Measurements from ENCODE around the gene NBPF1.
A peak's percentile ranks its signal among the peaks of the same experiment; 100 is the strongest.
"Not testable (repeated sequence)": the region's sequence is repeated elsewhere in the genome, so short reads cannot be mapped to it uniquely, and the experiment has no call there.

The NBPF1 gene

DNA sequence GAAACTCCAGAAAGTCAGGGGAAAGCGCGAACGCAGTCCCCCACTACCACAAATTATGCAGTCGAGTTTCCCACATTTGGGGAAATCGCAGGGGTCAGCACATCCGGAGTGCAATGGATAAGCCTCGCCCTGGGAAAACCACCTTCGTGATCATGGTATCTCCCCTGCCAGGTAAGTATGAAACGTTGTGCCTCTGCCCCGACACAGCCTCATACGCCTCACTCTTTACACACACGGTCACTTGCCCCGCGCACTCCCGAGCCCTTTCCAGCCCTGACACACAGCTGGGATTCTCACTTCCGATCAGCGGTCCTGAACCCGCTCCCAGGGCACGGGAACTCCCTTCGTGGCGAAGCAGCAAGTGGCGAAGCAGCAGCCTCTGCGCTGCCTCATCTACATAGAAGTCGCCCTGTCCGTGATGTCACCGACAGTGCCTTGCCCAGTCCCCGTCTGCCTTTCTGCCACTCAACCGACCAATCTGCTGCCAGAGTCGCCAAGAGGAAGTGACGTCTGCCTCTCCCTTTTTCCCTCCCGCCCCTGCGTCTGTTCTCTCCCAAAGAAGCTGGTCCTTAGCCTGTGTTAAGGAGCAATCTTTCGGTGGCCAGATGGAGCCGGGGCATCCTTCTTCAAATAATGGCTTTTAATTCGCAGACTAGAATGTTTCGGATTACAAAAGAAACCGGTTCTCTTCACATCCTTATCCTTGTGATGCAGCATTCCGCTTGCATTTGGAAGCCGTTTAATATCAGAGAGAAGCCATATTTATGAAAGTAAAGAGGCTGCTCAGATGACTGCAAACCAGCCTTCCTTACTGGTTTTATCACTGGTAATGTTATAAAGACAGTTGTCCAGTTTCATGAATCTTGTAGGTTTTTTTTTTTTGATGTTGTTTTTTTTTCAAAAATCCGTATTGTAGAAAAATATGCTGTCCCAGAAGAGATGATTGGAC lies 99.0 kb downstream of the NBPF1 start, which contains the start of gene RNU1-1:
Gene RNU1-1, minus strand, starts transcription at position 179 of the 949 bp plus-strand sequence.
- no CpG with 5 or more reads among the region's 40 CpGs for WGBS, 2 donors (ENCODE audit: extremely low coverage in 2 of 2, insufficient read length in 2 of 2, insufficient replicate concordance in 1 of 2)
- H3K4me3 ChIP-seq (ENCODE audit: low read length in 2 of 2), result peak within 1 kb of the TSS in 1 of 2 donors; percentile 52
- H3K27me3 ChIP-seq (ENCODE audit: control insufficient read depth in 3 of 3, insufficient read depth in 3 of 3, low read depth in 1 of 3, low read length in 3 of 3); H2BK15ac ChIP-seq (ENCODE audit: low read length); H3K18ac ChIP-seq (ENCODE audit: low read length); H3K14ac ChIP-seq (ENCODE audit: low read length); H3K36me3 ChIP-seq (replicated peaks in 1 of 2; ENCODE audit: control insufficient read depth in 2 of 2, insufficient read depth in 2 of 2, low read length in 2 of 2); H2BK12ac ChIP-seq (ENCODE audit: low read length); H4K8ac ChIP-seq (ENCODE audit: low read depth, low read length); H2AK5ac ChIP-seq (ENCODE audit: low read depth, low read length); H2BK120ac ChIP-seq (ENCODE audit: low read depth, low read length); H3K23ac ChIP-seq (ENCODE audit: low read depth, low read length, poor library complexity); H3K4me1 ChIP-seq (ENCODE audit: control insufficient read depth in 2 of 2, insufficient read depth in 1 of 2, low read depth in 1 of 2, low read length in 2 of 2); H3K9me3 ChIP-seq (replicated peaks in 1 of 2; ENCODE audit: control insufficient read depth in 2 of 2, insufficient read depth in 1 of 2, low read depth in 1 of 2, low read length in 2 of 2); H3K4ac ChIP-seq (ENCODE audit: low read length); H4K91ac ChIP-seq (ENCODE audit: low read depth, low read length, poor library complexity); H3K9ac ChIP-seq (ENCODE audit: low read depth, low read length, poor library complexity); H3K79me1 ChIP-seq (ENCODE audit: low read depth, low read length): not testable (repeated sequence)
- H3K4me2 ChIP-seq (ENCODE audit: insufficient read depth, low read length, poor library complexity, severe bottlenecking), result peak within 1 kb of the TSS; percentile 23
- DNase-seq (ENCODE audit: low spot score), result peak; percentile 59
- peak within 1 kb of the TSS; percentile 79 for H3K27ac ChIP-seq (replicated peaks; ENCODE audit: low read length)
- H2BK5ac ChIP-seq (ENCODE audit: low read length), result peak within 1 kb of the TSS; percentile 99
- peak within 1 kb of the TSS; percentile 72 for H2AFZ ChIP-seq (ENCODE audit: low read length)

DNA sequence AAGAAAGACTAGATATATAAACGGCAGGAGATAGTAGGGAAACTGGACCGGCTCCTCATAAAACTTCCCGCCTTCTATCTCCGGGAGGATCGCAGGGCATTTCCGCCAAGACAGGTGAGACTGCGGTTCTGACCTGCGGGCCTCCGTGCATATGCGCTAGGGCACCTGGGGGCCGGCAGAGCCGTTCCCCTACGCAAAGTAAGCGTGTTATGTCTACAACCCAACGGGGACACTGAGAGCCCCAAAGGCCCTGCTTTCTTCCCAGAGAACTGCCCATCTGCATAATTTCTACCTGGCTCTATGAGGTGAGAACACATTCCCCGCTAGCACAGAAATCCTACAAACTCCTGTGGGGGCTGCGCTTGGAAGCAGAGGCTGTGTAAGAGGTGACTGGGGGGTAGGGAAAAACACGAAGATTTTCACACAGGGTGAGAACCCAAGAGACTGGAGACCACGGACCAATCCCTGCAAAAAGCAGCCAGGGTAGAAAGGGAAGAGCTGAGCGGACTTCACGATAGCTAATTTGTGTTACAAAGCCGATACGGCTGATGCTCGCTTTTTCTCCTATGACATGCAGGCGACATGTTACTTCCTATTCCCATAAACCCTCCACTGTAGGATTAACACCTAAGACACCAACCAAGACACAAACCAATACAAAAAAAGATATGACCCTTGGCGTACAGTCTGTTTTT lies 99.8 kb downstream of the NBPF1 start:
- H3K9me3 ChIP-seq (replicated peaks in 1 of 2; ENCODE audit: control insufficient read depth in 2 of 2, insufficient read depth in 1 of 2, low read depth in 1 of 2, low read length in 2 of 2); H3K27ac ChIP-seq (replicated peaks; ENCODE audit: low read length); H4K91ac ChIP-seq (ENCODE audit: low read depth, low read length, poor library complexity); H2BK15ac ChIP-seq (ENCODE audit: low read length); H3K4me3 ChIP-seq (ENCODE audit: low read length in 2 of 2); H2AK5ac ChIP-seq (ENCODE audit: low read depth, low read length); H3K79me1 ChIP-seq (ENCODE audit: low read depth, low read length); H2BK12ac ChIP-seq (ENCODE audit: low read length); H3K14ac ChIP-seq (ENCODE audit: low read length); H3K4ac ChIP-seq (ENCODE audit: low read length); H3K36me3 ChIP-seq (replicated peaks in 1 of 2; ENCODE audit: control insufficient read depth in 2 of 2, insufficient read depth in 2 of 2, low read length in 2 of 2); H3K23ac ChIP-seq (ENCODE audit: low read depth, low read length, poor library complexity); H3K4me1 ChIP-seq (ENCODE audit: control insufficient read depth in 2 of 2, insufficient read depth in 1 of 2, low read depth in 1 of 2, low read length in 2 of 2); H3K4me2 ChIP-seq (ENCODE audit: insufficient read depth, low read length, poor library complexity, severe bottlenecking); H4K8ac ChIP-seq (ENCODE audit: low read depth, low read length); H3K27me3 ChIP-seq (ENCODE audit: control insufficient read depth in 3 of 3, insufficient read depth in 3 of 3, low read depth in 1 of 3, low read length in 3 of 3); H2BK120ac ChIP-seq (ENCODE audit: low read depth, low read length); H3K18ac ChIP-seq (ENCODE audit: low read length); H3K9ac ChIP-seq (ENCODE audit: low read depth, low read length, poor library complexity); H2BK5ac ChIP-seq (ENCODE audit: low read length): not testable (repeated sequence)
- H2AFZ ChIP-seq (ENCODE audit: low read length), result peak overlapping the region; percentile 45
- peak; percentile 73 for DNase-seq (ENCODE audit: low spot score)
- WGBS, 2 donors (ENCODE audit: extremely low coverage in 2 of 2, insufficient read length in 2 of 2, insufficient replicate concordance in 1 of 2), result no CpG with 5 or more reads among the region's 26 CpGs

DNA sequence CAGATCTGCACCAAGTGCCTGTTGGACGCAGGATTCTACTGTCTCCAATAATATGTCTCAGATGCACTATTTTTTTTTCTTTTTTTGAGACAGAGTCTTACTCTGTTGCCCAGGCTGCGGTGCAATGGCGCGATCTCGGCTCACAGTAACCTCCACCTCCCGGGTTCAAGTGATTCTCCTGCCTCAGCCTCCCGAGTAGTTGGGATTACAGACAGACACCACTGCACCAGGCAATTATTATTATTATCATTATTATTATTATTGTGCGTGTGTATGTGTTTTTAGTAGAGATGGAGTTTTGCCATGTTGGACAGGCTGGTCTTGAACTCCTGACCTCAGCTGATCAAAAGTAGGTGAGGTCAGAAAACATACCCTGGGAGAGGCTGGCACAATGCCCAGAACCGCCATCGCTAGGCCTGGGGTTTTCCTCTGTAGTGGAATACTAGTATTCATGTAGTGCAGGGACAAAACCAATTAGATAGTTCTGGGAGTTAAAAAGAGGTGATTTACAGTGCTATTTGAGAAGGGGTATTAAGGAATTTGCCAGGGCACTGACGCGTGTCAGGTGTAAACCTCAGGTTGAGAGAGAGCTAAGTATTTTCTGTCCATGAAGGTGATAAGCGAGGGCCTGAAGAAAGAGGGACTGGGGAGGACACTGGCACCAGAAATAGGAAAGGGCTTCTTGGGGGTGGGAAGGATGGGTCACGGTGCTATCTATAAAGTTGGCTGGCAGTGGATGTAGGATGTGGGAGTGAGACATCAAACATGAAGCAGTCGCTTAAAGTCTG lies 100.5 kb downstream of the NBPF1 start:
- not testable (repeated sequence) for H3K36me3 ChIP-seq (replicated peaks in 1 of 2; ENCODE audit: control insufficient read depth in 2 of 2, insufficient read depth in 2 of 2, low read length in 2 of 2); H2BK15ac ChIP-seq (ENCODE audit: low read length); H3K4me1 ChIP-seq (ENCODE audit: control insufficient read depth in 2 of 2, insufficient read depth in 1 of 2, low read depth in 1 of 2, low read length in 2 of 2); H3K27ac ChIP-seq (replicated peaks; ENCODE audit: low read length); H3K4me3 ChIP-seq (ENCODE audit: low read length in 2 of 2); H2BK5ac ChIP-seq (ENCODE audit: low read length); H4K91ac ChIP-seq (ENCODE audit: low read depth, low read length, poor library complexity); H3K14ac ChIP-seq (ENCODE audit: low read length); DNase-seq (ENCODE audit: low spot score); H3K9me3 ChIP-seq (replicated peaks in 1 of 2; ENCODE audit: control insufficient read depth in 2 of 2, insufficient read depth in 1 of 2, low read depth in 1 of 2, low read length in 2 of 2); H2BK12ac ChIP-seq (ENCODE audit: low read length); H4K8ac ChIP-seq (ENCODE audit: low read depth, low read length); H3K9ac ChIP-seq (ENCODE audit: low read depth, low read length, poor library complexity); H2AK5ac ChIP-seq (ENCODE audit: low read depth, low read length); H3K4me2 ChIP-seq (ENCODE audit: insufficient read depth, low read length, poor library complexity, severe bottlenecking); H2BK120ac ChIP-seq (ENCODE audit: low read depth, low read length); H3K18ac ChIP-seq (ENCODE audit: low read length); H3K23ac ChIP-seq (ENCODE audit: low read depth, low read length, poor library complexity); H3K27me3 ChIP-seq (ENCODE audit: control insufficient read depth in 3 of 3, insufficient read depth in 3 of 3, low read depth in 1 of 3, low read length in 3 of 3); H3K4ac ChIP-seq (ENCODE audit: low read length); H3K79me1 ChIP-seq (ENCODE audit: low read depth, low read length)
- WGBS, 2 donors (ENCODE audit: extremely low coverage in 2 of 2, insufficient read length in 2 of 2, insufficient replicate concordance in 1 of 2), result no CpG with 5 or more reads among the region's 15 CpGs
- peak overlapping the region; percentile 45 for H2AFZ ChIP-seq (ENCODE audit: low read length)

All from neuronal stem cell (in vitro differentiated cells).